ENCODE data around the gene TCTN1.

DNA sequence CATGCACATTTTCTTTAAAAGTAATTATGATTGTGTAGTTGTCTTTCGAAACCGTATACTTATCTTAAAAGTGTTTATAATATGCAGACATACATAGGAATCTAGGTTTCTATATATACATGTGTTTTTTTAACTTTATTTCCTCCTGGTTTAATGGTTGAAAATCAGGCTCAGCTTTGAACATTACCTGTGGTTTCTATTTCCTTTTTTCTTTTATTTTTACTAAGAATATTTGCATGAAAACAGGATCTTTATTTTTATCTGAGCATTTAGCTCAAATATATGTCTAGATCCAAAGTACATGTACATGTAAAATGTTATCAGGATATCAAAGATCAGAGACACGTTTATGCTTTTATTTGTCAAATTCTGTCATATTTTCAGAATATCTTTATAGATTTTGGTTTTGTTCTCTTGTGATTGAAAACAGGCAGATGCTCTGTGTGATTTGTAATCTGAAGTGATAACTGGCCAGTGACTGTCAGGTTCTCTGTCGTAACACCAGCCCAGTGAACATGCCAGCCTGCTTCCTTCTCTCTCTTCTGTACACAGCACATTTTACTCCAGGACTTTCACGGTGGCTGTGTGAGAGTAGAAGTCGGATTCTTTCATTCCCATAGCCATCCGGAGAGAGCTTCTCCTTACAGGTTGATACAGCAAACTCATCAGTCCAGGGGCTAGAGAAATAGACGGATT is 13.7 kb downstream of the TCTN1 start:
- TF ChIP-seq POLR2A (IDR thresholded peaks at IDR 0.05), result no peak
- TF ChIP-seq, protein P1, sequence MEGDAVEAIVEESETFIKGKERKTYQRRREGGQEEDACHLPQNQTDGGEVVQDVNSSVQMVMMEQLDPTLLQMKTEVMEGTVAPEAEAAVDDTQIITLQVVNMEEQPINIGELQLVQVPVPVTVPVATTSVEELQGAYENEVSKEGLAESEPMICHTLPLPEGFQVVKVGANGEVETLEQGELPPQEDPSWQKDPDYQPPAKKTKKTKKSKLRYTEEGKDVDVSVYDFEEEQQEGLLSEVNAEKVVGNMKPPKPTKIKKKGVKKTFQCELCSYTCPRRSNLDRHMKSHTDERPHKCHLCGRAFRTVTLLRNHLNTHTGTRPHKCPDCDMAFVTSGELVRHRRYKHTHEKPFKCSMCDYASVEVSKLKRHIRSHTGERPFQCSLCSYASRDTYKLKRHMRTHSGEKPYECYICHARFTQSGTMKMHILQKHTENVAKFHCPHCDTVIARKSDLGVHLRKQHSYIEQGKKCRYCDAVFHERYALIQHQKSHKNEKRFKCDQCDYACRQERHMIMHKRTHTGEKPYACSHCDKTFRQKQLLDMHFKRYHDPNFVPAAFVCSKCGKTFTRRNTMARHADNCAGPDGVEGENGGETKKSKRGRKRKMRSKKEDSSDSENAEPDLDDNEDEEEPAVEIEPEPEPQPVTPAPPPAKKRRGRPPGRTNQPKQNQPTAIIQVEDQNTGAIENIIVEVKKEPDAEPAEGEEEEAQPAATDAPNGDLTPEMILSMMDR (IDR thresholded peaks at IDR 0.05), result no peak

Data from thyroid gland (tissue), 4 donors.